ENCODE results near the gene ANO1. TPM values are rescaled to one million over a fixed set of nuclear protein-coding genes. Genes with fewer than 3 reads are reported as not detected.
A peak's percentile ranks its signal among the peaks of the same experiment; 100 is the strongest.

Gene ANO1
- total RNA-seq, 4 donors from 2014 or later = 6.8 to 72.6 (median 36.2) TPM

DNA sequence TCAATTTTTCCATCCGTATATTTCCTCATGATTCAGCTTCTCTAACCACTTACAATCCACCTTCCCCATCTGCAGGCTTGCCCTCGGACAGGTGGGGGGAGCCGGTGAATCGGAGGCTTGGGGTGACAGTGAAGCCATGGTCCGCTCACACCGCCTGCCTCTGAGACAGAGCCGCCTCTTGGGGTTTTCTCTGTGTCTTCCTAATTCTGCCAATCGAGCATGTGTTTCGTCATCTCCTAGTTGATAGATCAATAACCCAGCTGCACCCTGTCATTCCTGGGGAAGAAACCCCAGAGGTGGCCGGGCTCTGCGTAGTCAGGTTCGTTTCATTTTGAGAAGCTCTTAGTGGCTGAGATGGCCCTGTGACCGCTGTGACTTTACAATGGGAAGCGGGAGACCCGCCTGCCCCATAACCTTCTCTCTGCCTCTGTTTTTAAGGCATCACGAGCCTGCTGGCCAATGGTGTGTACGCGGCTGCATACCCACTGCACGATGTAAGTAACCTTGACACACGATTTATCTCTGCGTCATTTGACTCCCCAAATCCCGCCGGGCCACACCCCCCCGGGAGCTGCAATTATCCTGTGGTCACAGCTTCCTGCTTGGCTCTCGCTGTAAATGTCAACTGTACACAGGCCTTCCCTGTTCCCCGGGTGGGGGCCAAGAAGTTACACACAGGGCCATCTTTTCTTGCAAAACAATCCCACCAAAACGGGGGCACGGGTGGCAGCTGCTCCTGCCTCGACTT lies 33.3 kb downstream of the ANO1 start:
- TF ChIP-seq POLR2A (IDR thresholded peaks at IDR 0.05) = no peak
- intact Hi-C loops (cut with DNase I; ENCODE audit: low total_unique reads) = no loop called here
- H3K36me3 ChIP-seq = no peaks in the 10 kb centered on the region
- no peaks in the 10 kb centered on the region for H3K27me3 ChIP-seq
- peak overlapping the region; percentile 52 for H3K27ac ChIP-seq
- H3K4me1 ChIP-seq = peaks cover 0 to 16% of the 10 kb centered on the region in 2 donors
- DNase-seq = no peak
- H3K9me3 ChIP-seq = no peaks in the 10 kb centered on the region
- H3K4me3 ChIP-seq = no peak overlapping the region

GRCh38 chr11:70112017-70112434 lies 33.9 kb downstream of the ANO1 start:
- Histone ChIP-seq H3K36me3 (no peaks in the 10 kb centered on the region), H3K27ac (peak overlapping the region; percentile 25 to 52)
- intact Hi-C loops (cut with DNase I; ENCODE audit: low total_unique reads) = no loop called here

DNA sequence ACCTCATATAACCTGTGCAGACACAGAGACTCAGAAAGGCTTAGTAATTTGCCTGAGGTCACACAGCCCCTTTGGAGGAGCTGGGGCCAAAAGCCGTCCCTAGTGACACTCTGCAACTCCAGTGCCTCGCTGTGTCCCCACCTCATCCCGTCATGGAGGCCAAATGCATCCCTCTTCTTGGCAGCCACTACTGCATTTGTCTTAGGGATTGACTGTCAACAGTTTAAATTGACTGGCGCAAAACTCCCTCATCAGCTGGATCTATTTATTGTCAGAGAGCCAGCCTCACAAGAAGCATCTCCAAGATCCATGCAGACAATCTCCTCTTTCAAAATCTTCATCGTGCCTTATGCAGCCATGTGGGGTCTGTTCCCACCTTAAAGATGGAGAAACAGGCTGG lies 35.7 kb downstream of the ANO1 start:
- DNase-seq = no peak
- no peak overlapping the region for H3K27ac ChIP-seq
- no peak overlapping the region for H3K4me3 ChIP-seq
- TF ChIP-seq POLR2A (IDR thresholded peaks at IDR 0.05) = no peak
- TF ChIP-seq, protein P1, sequence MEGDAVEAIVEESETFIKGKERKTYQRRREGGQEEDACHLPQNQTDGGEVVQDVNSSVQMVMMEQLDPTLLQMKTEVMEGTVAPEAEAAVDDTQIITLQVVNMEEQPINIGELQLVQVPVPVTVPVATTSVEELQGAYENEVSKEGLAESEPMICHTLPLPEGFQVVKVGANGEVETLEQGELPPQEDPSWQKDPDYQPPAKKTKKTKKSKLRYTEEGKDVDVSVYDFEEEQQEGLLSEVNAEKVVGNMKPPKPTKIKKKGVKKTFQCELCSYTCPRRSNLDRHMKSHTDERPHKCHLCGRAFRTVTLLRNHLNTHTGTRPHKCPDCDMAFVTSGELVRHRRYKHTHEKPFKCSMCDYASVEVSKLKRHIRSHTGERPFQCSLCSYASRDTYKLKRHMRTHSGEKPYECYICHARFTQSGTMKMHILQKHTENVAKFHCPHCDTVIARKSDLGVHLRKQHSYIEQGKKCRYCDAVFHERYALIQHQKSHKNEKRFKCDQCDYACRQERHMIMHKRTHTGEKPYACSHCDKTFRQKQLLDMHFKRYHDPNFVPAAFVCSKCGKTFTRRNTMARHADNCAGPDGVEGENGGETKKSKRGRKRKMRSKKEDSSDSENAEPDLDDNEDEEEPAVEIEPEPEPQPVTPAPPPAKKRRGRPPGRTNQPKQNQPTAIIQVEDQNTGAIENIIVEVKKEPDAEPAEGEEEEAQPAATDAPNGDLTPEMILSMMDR (IDR thresholded peaks at IDR 0.05) = no peak
- H3K27me3 ChIP-seq = no peaks in the 10 kb centered on the region
- H3K4me1 ChIP-seq = peaks cover 0 to 8% of the 10 kb centered on the region in 2 donors
- intact Hi-C loops (cut with DNase I; ENCODE audit: low total_unique reads) = no loop called here
- no peaks in the 10 kb centered on the region for H3K9me3 ChIP-seq
- H3K36me3 ChIP-seq = no peaks in the 10 kb centered on the region

More at GRCh38 chr11:70112017-70112434, 33.9 kb downstream of the ANO1 start:
- no peak for TF ChIP-seq POLR2A (IDR thresholded peaks at IDR 0.05)
- TF ChIP-seq, protein P1 (IDR thresholded peaks at IDR 0.05) = no peak
- no peaks in the 10 kb centered on the region for H3K9me3 ChIP-seq
- no peak overlapping the region for H3K4me3 ChIP-seq
- H3K4me1 ChIP-seq = peaks cover 0 to 16% of the 10 kb centered on the region in 2 donors
- no peaks in the 10 kb centered on the region for H3K27me3 ChIP-seq
- no peak for DNase-seq

DNA sequence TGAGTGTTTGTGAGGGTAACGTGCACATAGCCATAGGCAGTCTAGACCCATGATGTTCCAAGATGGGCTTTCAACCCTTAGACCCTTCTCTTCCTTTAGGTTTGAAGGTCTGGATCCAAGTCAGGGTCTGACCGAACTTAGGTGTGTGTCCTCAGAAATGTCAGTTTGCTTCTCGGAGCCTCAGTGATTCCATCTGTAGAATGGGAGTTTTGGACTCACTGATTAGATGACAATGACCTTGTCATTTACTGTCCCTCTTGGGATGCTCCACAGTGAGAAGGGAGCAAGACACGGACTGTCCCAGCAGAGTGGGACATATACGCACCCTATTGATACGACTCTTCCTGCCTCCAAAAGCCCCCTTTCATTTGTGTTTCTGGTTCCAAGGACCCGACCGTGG lies 37.7 kb downstream of the ANO1 start:
- no peaks in the 10 kb centered on the region for H3K9me3 ChIP-seq
- no peaks in the 10 kb centered on the region for H3K4me1 ChIP-seq
- H3K36me3 ChIP-seq = no peaks in the 10 kb centered on the region
- no peak overlapping the region for H3K4me3 ChIP-seq
- no peak overlapping the region for H3K27ac ChIP-seq
- no peak for DNase-seq
- H3K27me3 ChIP-seq = no peaks in the 10 kb centered on the region
- intact Hi-C loops (cut with DNase I; ENCODE audit: low total_unique reads) = no loop called here
- TF ChIP-seq, protein P1 (IDR thresholded peaks at IDR 0.05) = no peak
- no peak for TF ChIP-seq POLR2A (IDR thresholded peaks at IDR 0.05)

DNA sequence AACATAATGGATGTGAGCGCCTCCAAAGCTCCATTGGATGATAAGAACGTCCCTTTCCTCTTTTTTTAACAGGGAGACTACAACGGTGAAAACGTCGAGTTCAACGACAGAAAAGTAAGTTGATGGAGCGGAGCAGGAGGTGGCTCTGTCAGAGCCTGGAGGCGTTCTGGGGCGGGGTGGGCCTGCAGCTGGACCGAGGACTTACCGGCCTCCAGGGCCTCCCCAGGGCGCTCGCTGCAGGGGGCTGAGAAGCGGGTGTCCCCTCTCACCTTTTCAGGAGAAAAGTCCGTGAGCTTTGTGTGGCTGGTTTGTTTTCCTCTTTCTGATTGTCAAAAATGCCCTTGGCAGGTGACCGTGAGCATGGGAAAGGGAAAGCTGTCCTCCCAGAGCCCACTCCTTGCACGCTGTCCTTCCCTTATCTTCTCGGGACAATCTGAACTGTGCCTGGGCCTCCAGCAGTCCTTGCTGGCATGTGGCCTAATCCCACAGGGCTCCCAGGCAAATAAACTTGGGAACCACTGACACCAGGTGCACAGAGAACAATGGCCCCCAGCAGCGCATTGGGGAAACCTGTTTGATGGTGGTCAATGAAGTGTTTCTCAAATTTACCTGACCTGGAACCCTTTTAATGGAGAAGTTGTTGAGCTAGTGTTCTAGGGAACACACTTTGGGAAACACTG lies 38.4 kb downstream of the ANO1 start:
- no peak for DNase-seq
- no peaks in the 10 kb centered on the region for H3K27me3 ChIP-seq
- H3K4me3 ChIP-seq = no peak overlapping the region
- no peaks in the 10 kb centered on the region for H3K4me1 ChIP-seq
- no peak overlapping the region for H3K27ac ChIP-seq
- TF ChIP-seq, protein P1 (IDR thresholded peaks at IDR 0.05) = no peak
- TF ChIP-seq POLR2A (IDR thresholded peaks at IDR 0.05) = no peak
- intact Hi-C loops (cut with DNase I; ENCODE audit: low total_unique reads) = no loop called here
- no peaks in the 10 kb centered on the region for H3K9me3 ChIP-seq
- H3K36me3 ChIP-seq = no peaks in the 10 kb centered on the region

Measured in uterus (tissue), 4 donors.